ENCODE data around the gene TMEM135. TPM values are rescaled to one million over a fixed set of nuclear protein-coding genes. Genes with fewer than 3 reads are reported as not detected.

The TMEM135 gene
- total RNA-seq, 5 donors from 2014 or later (not counting 1 experiment from before 2014, with no cell fraction given): 6.3 to 20.8 (median 12.7) TPM

GRCh38 chr11:87005569-87005921 is 32.2 kb upstream of the TMEM135 start:
- WGBS (ENCODE audit: insufficient coverage): 72% methylated on average over 2 of the region's 3 CpGs
- no peaks in the 10 kb centered on the region for H3K4me1 ChIP-seq (ENCODE audit: control insufficient read depth in 1 of 2, extremely low read depth in 1 of 2, insufficient read depth in 2 of 2, low read length in 2 of 2)
- H3K27me3 ChIP-seq (replicated peaks in 1 of 2; ENCODE audit: control insufficient read depth in 2 of 2, extremely low read depth in 1 of 2, insufficient read depth in 2 of 2, low read length in 1 of 2): no peaks in the 10 kb centered on the region
- no peak overlapping the region for H3K27ac ChIP-seq (ENCODE audit: low read length)
- no peak for DNase-seq
- no peaks in the 10 kb centered on the region for H3K36me3 Mint-ChIP-seq
- H3K36me3 ChIP-seq (ENCODE audit: control insufficient read depth in 2 of 2, extremely low read depth in 1 of 2, insufficient read depth in 1 of 2, low read length in 1 of 2): no peaks in the 10 kb centered on the region
- H3K4me3 ChIP-seq (ENCODE audit: control insufficient read depth in 1 of 2, extremely low read depth in 1 of 2, low read length in 1 of 2): no peak overlapping the region
- no peak overlapping the region for H3K4me3 Mint-ChIP-seq
- POLR2A ChIA-PET: no interaction called here
- ATAC-seq (replicated peaks in 1 of 4): no peak
- H3K9me3 Mint-ChIP-seq: no peaks in the 10 kb centered on the region
- H3K9me3 ChIP-seq: no peaks in the 10 kb centered on the region
- H3K27me3 Mint-ChIP-seq: peaks cover 0 to 2% of the 10 kb centered on the region in 2 donors
- CTCF ChIA-PET: no interaction called here
- H3K27ac Mint-ChIP-seq: no peak overlapping the region
- H3K4me1 Mint-ChIP-seq: no peaks in the 10 kb centered on the region

- no peak overlapping the region for H3K27ac Mint-ChIP-seq
- DNase-seq: no peak
- no peak overlapping the region for H3K4me3 ChIP-seq (ENCODE audit: control insufficient read depth in 1 of 2, extremely low read depth in 1 of 2, low read length in 1 of 2)
- CTCF ChIA-PET: no interaction called here
- H3K27me3 ChIP-seq (replicated peaks in 1 of 2; ENCODE audit: control insufficient read depth in 2 of 2, extremely low read depth in 1 of 2, insufficient read depth in 2 of 2, low read length in 1 of 2): no peaks in the 10 kb centered on the region
- ATAC-seq (replicated peaks in 1 of 4): no peak
- no peaks in the 10 kb centered on the region for H3K9me3 ChIP-seq
- no peak overlapping the region for H3K27ac ChIP-seq (ENCODE audit: low read length)
- POLR2A ChIA-PET: no interaction called here
- H3K4me3 Mint-ChIP-seq: no peak overlapping the region
- peaks cover 0 to 2% of the 10 kb centered on the region in 2 donors for H3K27me3 Mint-ChIP-seq
- H3K4me1 ChIP-seq (ENCODE audit: control insufficient read depth in 1 of 2, extremely low read depth in 1 of 2, insufficient read depth in 2 of 2, low read length in 2 of 2): no peaks in the 10 kb centered on the region
- H3K9me3 Mint-ChIP-seq: no peaks in the 10 kb centered on the region
- WGBS (ENCODE audit: insufficient coverage): no CpG with 5 or more reads among the region's 4 CpGs
- H3K4me1 Mint-ChIP-seq: no peaks in the 10 kb centered on the region
- H3K36me3 Mint-ChIP-seq: no peaks in the 10 kb centered on the region
- H3K36me3 ChIP-seq (ENCODE audit: control insufficient read depth in 2 of 2, extremely low read depth in 1 of 2, insufficient read depth in 1 of 2, low read length in 1 of 2): no peaks in the 10 kb centered on the region
These were observed 31.7 kb upstream of the TMEM135 start for GRCh38 chr11:87006035-87006434.

- Mint-ChIP-seq H3K27me3 (peaks cover 0 to 2% of the 10 kb centered on the region in 2 donors), H3K4me3 (no peak overlapping the region)
- POLR2A ChIA-PET: no interaction called here
These were observed 29.8 kb upstream of the TMEM135 start for GRCh38 chr11:87007963-87008362.

GRCh38 chr11:87012089-87012488 is 25.6 kb upstream of the TMEM135 start:
- no peaks in the 10 kb centered on the region for H3K27me3 ChIP-seq (replicated peaks in 1 of 2; ENCODE audit: control insufficient read depth in 2 of 2, extremely low read depth in 1 of 2, insufficient read depth in 2 of 2, low read length in 1 of 2)
- no peak for ATAC-seq (replicated peaks in 1 of 4)
- no peak overlapping the region for H3K27ac Mint-ChIP-seq
- POLR2A ChIA-PET: no interaction called here
- no peak overlapping the region for H3K4me3 Mint-ChIP-seq
- H3K27ac ChIP-seq (ENCODE audit: low read length): no peak overlapping the region
- CTCF ChIA-PET: no interaction called here
- no peaks in the 10 kb centered on the region for H3K36me3 Mint-ChIP-seq
- no peaks in the 10 kb centered on the region for H3K36me3 ChIP-seq (ENCODE audit: control insufficient read depth in 2 of 2, extremely low read depth in 1 of 2, insufficient read depth in 1 of 2, low read length in 1 of 2)
- no peaks in the 10 kb centered on the region for H3K9me3 ChIP-seq
- no peaks in the 10 kb centered on the region for H3K4me1 ChIP-seq (ENCODE audit: control insufficient read depth in 1 of 2, extremely low read depth in 1 of 2, insufficient read depth in 2 of 2, low read length in 2 of 2)
- no peak overlapping the region for H3K4me3 ChIP-seq (ENCODE audit: control insufficient read depth in 1 of 2, extremely low read depth in 1 of 2, low read length in 1 of 2)
- H3K9me3 Mint-ChIP-seq: no peaks in the 10 kb centered on the region
- no CpG with 5 or more reads among the region's 1 CpG for WGBS (ENCODE audit: insufficient coverage)
- no peak for DNase-seq
- H3K4me1 Mint-ChIP-seq: peaks cover 0 to 1% (median 0%) of the 10 kb centered on the region in 3 donors
- peaks cover 0 to 2% of the 10 kb centered on the region in 2 donors for H3K27me3 Mint-ChIP-seq

More at GRCh38 chr11:87007963-87008362, 29.8 kb upstream of the TMEM135 start:
- no peak overlapping the region for H3K27ac Mint-ChIP-seq
- Histone ChIP-seq H3K36me3 (ENCODE audit: control insufficient read depth in 2 of 2, extremely low read depth in 1 of 2, insufficient read depth in 1 of 2, low read length in 1 of 2) (no peaks in the 10 kb centered on the region), H3K27me3 (replicated peaks in 1 of 2; ENCODE audit: control insufficient read depth in 2 of 2, extremely low read depth in 1 of 2, insufficient read depth in 2 of 2, low read length in 1 of 2) (no peaks in the 10 kb centered on the region), H3K4me3 (ENCODE audit: control insufficient read depth in 1 of 2, extremely low read depth in 1 of 2, low read length in 1 of 2) (no peak overlapping the region), H3K4me1 (ENCODE audit: control insufficient read depth in 1 of 2, extremely low read depth in 1 of 2, insufficient read depth in 2 of 2, low read length in 2 of 2) (no peaks in the 10 kb centered on the region), H3K9me3 (no peaks in the 10 kb centered on the region), H3K27ac (ENCODE audit: low read length) (no peak overlapping the region)
- DNase-seq (no peak), ATAC-seq (replicated peaks in 1 of 4) (no peak)
- H3K9me3 Mint-ChIP-seq: no peaks in the 10 kb centered on the region
- H3K36me3 Mint-ChIP-seq: no peaks in the 10 kb centered on the region
- no CpG with 5 or more reads among the region's 1 CpG for WGBS (ENCODE audit: insufficient coverage)
- CTCF ChIA-PET: interaction anchor here in 1 of 2 donors (0.6 to 1.1 kb wide), 2 partner anchors 9 to 14 kb away, joined by 3 read pairs; no protein-coding TSS in a partner anchor
- H3K4me1 Mint-ChIP-seq: peaks cover 0 to 1% (median 0%) of the 10 kb centered on the region in 3 donors

- no peaks in the 10 kb centered on the region for H3K36me3 Mint-ChIP-seq
- ChIA-PET POLR2A (no interaction called here), CTCF (no interaction called here)
- H3K27ac ChIP-seq (ENCODE audit: low read length): no peak overlapping the region
- peaks cover 0 to 1% (median 0%) of the 10 kb centered on the region in 3 donors for H3K4me1 Mint-ChIP-seq
- no peak overlapping the region for H3K27ac Mint-ChIP-seq
- no peaks in the 10 kb centered on the region for H3K9me3 Mint-ChIP-seq
- H3K27me3 Mint-ChIP-seq: peaks cover 0 to 1% of the 10 kb centered on the region in 2 donors
- H3K9me3 ChIP-seq: no peaks in the 10 kb centered on the region
- H3K4me3 ChIP-seq (ENCODE audit: control insufficient read depth in 1 of 2, extremely low read depth in 1 of 2, low read length in 1 of 2): no peak overlapping the region
- no peaks in the 10 kb centered on the region for H3K4me1 ChIP-seq (ENCODE audit: control insufficient read depth in 1 of 2, extremely low read depth in 1 of 2, insufficient read depth in 2 of 2, low read length in 2 of 2)
- ATAC-seq (replicated peaks in 1 of 4) (peak in 1 of 4 experiments; percentile 27), DNase-seq (no peak)
- WGBS (ENCODE audit: insufficient coverage): no CpG with 5 or more reads among the region's 1 CpG
- no peak overlapping the region for H3K4me3 Mint-ChIP-seq
- H3K36me3 ChIP-seq (ENCODE audit: control insufficient read depth in 2 of 2, extremely low read depth in 1 of 2, insufficient read depth in 1 of 2, low read length in 1 of 2): no peaks in the 10 kb centered on the region
- H3K27me3 ChIP-seq (replicated peaks in 1 of 2; ENCODE audit: control insufficient read depth in 2 of 2, extremely low read depth in 1 of 2, insufficient read depth in 2 of 2, low read length in 1 of 2): no peaks in the 10 kb centered on the region
These were observed 25.1 kb upstream of the TMEM135 start for GRCh38 chr11:87012673-87013072.

- Histone ChIP-seq H3K27me3 (replicated peaks in 1 of 2; ENCODE audit: control insufficient read depth in 2 of 2, extremely low read depth in 1 of 2, insufficient read depth in 2 of 2, low read length in 1 of 2) (no peaks in the 10 kb centered on the region), H3K4me1 (ENCODE audit: control insufficient read depth in 1 of 2, extremely low read depth in 1 of 2, insufficient read depth in 2 of 2, low read length in 2 of 2) (no peaks in the 10 kb centered on the region), H3K27ac (ENCODE audit: low read length) (no peak overlapping the region), H3K4me3 (ENCODE audit: control insufficient read depth in 1 of 2, extremely low read depth in 1 of 2, low read length in 1 of 2) (no peak overlapping the region), H3K9me3 (no peaks in the 10 kb centered on the region), H3K36me3 (ENCODE audit: control insufficient read depth in 2 of 2, extremely low read depth in 1 of 2, insufficient read depth in 1 of 2, low read length in 1 of 2) (no peaks in the 10 kb centered on the region)
- WGBS (ENCODE audit: insufficient coverage): 100% methylated on average over 1 of the region's 5 CpGs
- Mint-ChIP-seq H3K9me3 (no peaks in the 10 kb centered on the region), H3K4me1 (peaks cover 0 to 1% (median 0%) of the 10 kb centered on the region in 3 donors), H3K27ac (no peak overlapping the region), H3K4me3 (no peak overlapping the region), H3K36me3 (no peaks in the 10 kb centered on the region), H3K27me3 (no peaks in the 10 kb centered on the region)
- DNase-seq (no peak), ATAC-seq (replicated peaks in 1 of 4) (no peak)
- ChIA-PET POLR2A (interaction anchor here in 1 of 2 donors (0.7 kb wide), 1 partner anchor 911 kb away, joined by 5 read pairs; no protein-coding TSS in a partner anchor), CTCF (no interaction called here)
These were observed 23.6 kb upstream of the TMEM135 start for GRCh38 chr11:87013912-87014825.

Measured in T-cell (primary cell).